ENCODE results near the gene DNAH6. TPM values are rescaled to one million over a fixed set of nuclear protein-coding genes. Genes with fewer than 3 reads are reported as not detected.

The DNAH6 gene
- total and polyA plus RNA-seq, 2 of the 8 experiments (the other 6 are each of a cell fraction or from before 2014, with no cell fraction given), result 0.06 to 0.43 TPM

- no peak overlapping the region for H3K27ac ChIP-seq (ENCODE audit: low read depth, low read length)
- no peaks in the 10 kb centered on the region for H3K36me3 ChIP-seq (ENCODE audit: control insufficient read depth in 2 of 4, insufficient read depth in 4 of 4, low read length in 3 of 4)
- H3K27me3 ChIP-seq (replicated peaks in 1 of 4; ENCODE audit: control insufficient read depth in 3 of 4, extremely low read depth in 1 of 4, insufficient read depth in 3 of 4, low read length in 3 of 4), result peaks cover 4 to 15% (median 10%) of the 10 kb centered on the region in 4 experiments
- no peak overlapping the region for H2BK12ac ChIP-seq (ENCODE audit: low read depth, low read length)
- no peak overlapping the region for H2BK15ac ChIP-seq (ENCODE audit: low read length)
- ChIA-PET POLR2A (ENCODE audit: partially characterized antibody) (interaction anchor here (0.8 kb wide), 1 partner anchor 24 kb away, joined by 3 read pairs; no protein-coding TSS in a partner anchor), CTCF (ENCODE audit: partially characterized antibody) (interaction anchor here (0.8 to 3.8 kb wide), 11 partner anchors 8 to 324 kb away, joined by 3 to 25 read pairs (median 3); partner anchors contain the start of gene TRABD2A)
- no peak overlapping the region for H2AFZ ChIP-seq (ENCODE audit: low read length)
- H2BK5ac ChIP-seq (ENCODE audit: low read depth, low read length), result no peak overlapping the region
- no peak overlapping the region for H4K91ac ChIP-seq (replicated peaks; ENCODE audit: insufficient read length, low read length)
- H3K14ac ChIP-seq (ENCODE audit: insufficient read length), result no peak overlapping the region
- no peak overlapping the region for H3K23ac ChIP-seq (ENCODE audit: insufficient read length)
- WGBS, 2 experiments (ENCODE audit: extremely low coverage in 1 of 2, insufficient coverage in 1 of 2, insufficient read length in 1 of 2, insufficient replicate concordance in 2 of 2, low coverage in 1 of 2, low lambda C conversion rate in 2 of 2, missing lambda C conversion rate in 1 of 2), result 87% methylated on average over 4 of the region's 4 CpGs; no CpG with 5 or more reads in 1 of the 2 experiments
- no peak overlapping the region for H3K4me2 ChIP-seq (ENCODE audit: insufficient read depth in 1 of 2, low read depth in 2 of 2, low read length in 2 of 2)
- no peak overlapping the region for H3K18ac ChIP-seq (ENCODE audit: extremely low read depth, low read length)
- H3K79me1 ChIP-seq (ENCODE audit: low read depth, low read length), result peaks cover 2% of the 10 kb centered on the region; the same call in 1 of the 2 replicates
- H4K20me1 ChIP-seq (replicated peaks in 1 of 2; ENCODE audit: control insufficient read depth in 1 of 2, insufficient read depth in 2 of 2, low read length in 2 of 2), result peaks cover 0 to 5% of the 10 kb centered on the region in 2 experiments
- H3K56ac ChIP-seq (replicated peaks; ENCODE audit: insufficient read length, low read depth, low read length), result no peak overlapping the region
- no peaks in the 10 kb centered on the region for H3K9me3 ChIP-seq (ENCODE audit: insufficient read depth in 2 of 2, low read depth in 1 of 2, low read length in 1 of 2)
- H4K8ac ChIP-seq (ENCODE audit: extremely low read depth, insufficient read depth, low read length), result no peak overlapping the region
- DNase-seq (ENCODE audit: low read depth in 1 of 2, low spot score in 2 of 2) (no peak), FAIRE-seq (no peak)
- H3K9ac ChIP-seq (replicated peaks in 1 of 4; ENCODE audit: extremely low read depth in 1 of 4, low read depth in 3 of 4, low read length in 3 of 4), result no peak overlapping the region
- no peak overlapping the region for H2BK20ac ChIP-seq (ENCODE audit: low read length)
- H3K4ac ChIP-seq (replicated peaks; ENCODE audit: insufficient read length, low read depth, low read length), result no peak overlapping the region
- no peaks in the 10 kb centered on the region for H3K79me2 ChIP-seq (ENCODE audit: control insufficient read depth in 1 of 2, insufficient read depth in 2 of 2, low read length in 2 of 2)
- no peak overlapping the region for H3K4me3 ChIP-seq (ENCODE audit: extremely low read depth in 1 of 4, insufficient read depth in 2 of 4, low read depth in 3 of 4, low read length in 4 of 4)
- H2AK5ac ChIP-seq (ENCODE audit: low read depth, low read length), result no peak overlapping the region
- TF ChIP-seq RAD21 (IDR thresholded peaks at IDR 0.05 in 1 of 2, conservative IDR thresholded peaks at IDR 0.05 in 1 of 2; ENCODE audit: low read depth in 2 of 2, low read length in 2 of 2) (0 out of 4 replicates have a peak, but pooled peaks of 1 of the 2 experiments have one; percentile 7), CTCF (IDR thresholded peaks at IDR 0.05; ENCODE audit: control extremely low read depth in 1 of 3, insufficient read depth in 1 of 3, low read depth in 1 of 3, low read length in 3 of 3) (peak in 2 of 3 experiments; percentile 5 to 30; a peak in 2 of 4 replicates), MAX (IDR thresholded peaks at IDR 0.05) (no peak)
- no peak overlapping the region for H4K5ac ChIP-seq (ENCODE audit: insufficient read length, low read depth, low read length)
- no peak overlapping the region for H2BK120ac ChIP-seq (replicated peaks; ENCODE audit: low read depth, low read length)
- H3K23me2 ChIP-seq (ENCODE audit: low read depth, low read length), result no peaks in the 10 kb centered on the region; the same call in 1 of the 2 replicates
- peaks cover 0 to 8% (median 4%) of the 10 kb centered on the region in 4 experiments; a peak in 5 of 7 replicates for H3K4me1 ChIP-seq (replicated peaks in 1 of 4; ENCODE audit: control insufficient read depth in 3 of 4, insufficient read depth in 4 of 4, low read length in 3 of 4)
Measured at GRCh38 chr2:84850471-84850870, 334.2 kb downstream of the DNAH6 start.
